Measurements from ENCODE around the gene SEMA5A.

SEMA5A gene

GRCh38 chr5:9115093-9115492 is 430.8 kb downstream of the SEMA5A start:
- WGBS, 2 donors (ENCODE audit: extremely low coverage in 2 of 2, insufficient read length in 2 of 2, insufficient replicate concordance in 1 of 2) = no CpG with 5 or more reads among the region's 1 CpG
- H3K4me3 ChIP-seq (ENCODE audit: low read length in 2 of 2) = no peak overlapping the region
- H3K14ac ChIP-seq (ENCODE audit: low read length) = no peak overlapping the region
- H3K4ac ChIP-seq (ENCODE audit: low read length) = no peak overlapping the region
- no peak overlapping the region for H4K8ac ChIP-seq (ENCODE audit: low read depth, low read length)
- DNase-seq (ENCODE audit: low spot score) = no peak
- no peak overlapping the region for H2AFZ ChIP-seq (ENCODE audit: low read length)
- H3K18ac ChIP-seq (ENCODE audit: low read length) = no peak overlapping the region
- H2BK120ac ChIP-seq (ENCODE audit: low read depth, low read length) = no peak overlapping the region
- peaks cover 5 to 7% of the 10 kb centered on the region in 2 donors for H3K4me1 ChIP-seq (ENCODE audit: control insufficient read depth in 2 of 2, insufficient read depth in 1 of 2, low read depth in 1 of 2, low read length in 2 of 2)
- H3K27me3 ChIP-seq (ENCODE audit: control insufficient read depth in 3 of 3, insufficient read depth in 3 of 3, low read depth in 1 of 3, low read length in 3 of 3) = no peaks in the 10 kb centered on the region
- H3K79me1 ChIP-seq (ENCODE audit: low read depth, low read length) = no peaks in the 10 kb centered on the region
- H2BK12ac ChIP-seq (ENCODE audit: low read length) = no peak overlapping the region
- no peak overlapping the region for H2AK5ac ChIP-seq (ENCODE audit: low read depth, low read length)
- peaks cover 11 to 17% of the 10 kb centered on the region in 2 donors for H3K9me3 ChIP-seq (replicated peaks in 1 of 2; ENCODE audit: control insufficient read depth in 2 of 2, insufficient read depth in 1 of 2, low read depth in 1 of 2, low read length in 2 of 2)
- H3K23ac ChIP-seq (ENCODE audit: low read depth, low read length, poor library complexity) = no peak overlapping the region
- H3K4me2 ChIP-seq (ENCODE audit: insufficient read depth, low read length, poor library complexity, severe bottlenecking) = no peak overlapping the region
- no peak overlapping the region for H3K27ac ChIP-seq (replicated peaks; ENCODE audit: low read length)
- no peak overlapping the region for H2BK5ac ChIP-seq (ENCODE audit: low read length)
- no peak overlapping the region for H3K9ac ChIP-seq (ENCODE audit: low read depth, low read length, poor library complexity)
- H2BK15ac ChIP-seq (ENCODE audit: low read length) = no peak overlapping the region
- H3K36me3 ChIP-seq (replicated peaks in 1 of 2; ENCODE audit: control insufficient read depth in 2 of 2, insufficient read depth in 2 of 2, low read length in 2 of 2) = peaks cover 0 to 18% of the 10 kb centered on the region in 2 donors
- no peak overlapping the region for H4K91ac ChIP-seq (ENCODE audit: low read depth, low read length, poor library complexity)

- Histone ChIP-seq H2BK120ac (ENCODE audit: low read depth, low read length) (no peak overlapping the region), H3K36me3 (replicated peaks in 1 of 2; ENCODE audit: control insufficient read depth in 2 of 2, insufficient read depth in 2 of 2, low read length in 2 of 2) (peaks cover 0 to 17% of the 10 kb centered on the region in 2 donors), H3K4me3 (ENCODE audit: low read length in 2 of 2) (no peak overlapping the region), H3K27ac (replicated peaks; ENCODE audit: low read length) (peak overlapping the region; percentile 41), H3K4me2 (ENCODE audit: insufficient read depth, low read length, poor library complexity, severe bottlenecking) (no peak overlapping the region), H3K9ac (ENCODE audit: low read depth, low read length, poor library complexity) (no peak overlapping the region), H3K4me1 (ENCODE audit: control insufficient read depth in 2 of 2, insufficient read depth in 1 of 2, low read depth in 1 of 2, low read length in 2 of 2) (peaks cover 10 to 12% of the 10 kb centered on the region in 2 donors), H2AFZ (ENCODE audit: low read length) (no peak overlapping the region), H4K8ac (ENCODE audit: low read depth, low read length) (no peak overlapping the region), H3K9me3 (replicated peaks in 1 of 2; ENCODE audit: control insufficient read depth in 2 of 2, insufficient read depth in 1 of 2, low read depth in 1 of 2, low read length in 2 of 2) (peaks cover 11 to 16% of the 10 kb centered on the region in 2 donors), H3K27me3 (ENCODE audit: control insufficient read depth in 3 of 3, insufficient read depth in 3 of 3, low read depth in 1 of 3, low read length in 3 of 3) (no peaks in the 10 kb centered on the region), H2BK12ac (ENCODE audit: low read length) (no peak overlapping the region), H3K4ac (ENCODE audit: low read length) (no peak overlapping the region), H3K14ac (ENCODE audit: low read length) (no peak overlapping the region), H4K91ac (ENCODE audit: low read depth, low read length, poor library complexity) (no peak overlapping the region), H2BK5ac (ENCODE audit: low read length) (no peak overlapping the region), H2BK15ac (ENCODE audit: low read length) (no peak overlapping the region), H3K18ac (ENCODE audit: low read length) (no peak overlapping the region), H3K79me1 (ENCODE audit: low read depth, low read length) (no peaks in the 10 kb centered on the region), H2AK5ac (ENCODE audit: low read depth, low read length) (no peak overlapping the region), H3K23ac (ENCODE audit: low read depth, low read length, poor library complexity) (no peak overlapping the region)
- DNase-seq (ENCODE audit: low spot score) = no peak
- no CpG with 5 or more reads among the region's 4 CpGs for WGBS, 2 donors (ENCODE audit: extremely low coverage in 2 of 2, insufficient read length in 2 of 2, insufficient replicate concordance in 1 of 2)
Observed at GRCh38 chr5:9112520-9113291, 433.2 kb downstream of the SEMA5A start.

GRCh38 chr5:9108162-9108561 is 437.7 kb downstream of the SEMA5A start:
- Histone ChIP-seq H3K27ac (replicated peaks; ENCODE audit: low read length) (no peak overlapping the region), H3K4me3 (ENCODE audit: low read length in 2 of 2) (no peak overlapping the region), H3K4me2 (ENCODE audit: insufficient read depth, low read length, poor library complexity, severe bottlenecking) (no peak overlapping the region), H3K79me1 (ENCODE audit: low read depth, low read length) (no peaks in the 10 kb centered on the region), H3K9me3 (replicated peaks in 1 of 2; ENCODE audit: control insufficient read depth in 2 of 2, insufficient read depth in 1 of 2, low read depth in 1 of 2, low read length in 2 of 2) (peaks cover 0 to 4% of the 10 kb centered on the region in 2 donors), H3K9ac (ENCODE audit: low read depth, low read length, poor library complexity) (no peak overlapping the region), H3K23ac (ENCODE audit: low read depth, low read length, poor library complexity) (no peak overlapping the region), H2BK5ac (ENCODE audit: low read length) (no peak overlapping the region), H3K36me3 (replicated peaks in 1 of 2; ENCODE audit: control insufficient read depth in 2 of 2, insufficient read depth in 2 of 2, low read length in 2 of 2) (peaks cover 0 to 8% of the 10 kb centered on the region in 2 donors), H2BK12ac (ENCODE audit: low read length) (peak overlapping the region; percentile 4), H2AK5ac (ENCODE audit: low read depth, low read length) (no peak overlapping the region), H4K91ac (ENCODE audit: low read depth, low read length, poor library complexity) (no peak overlapping the region), H3K4me1 (ENCODE audit: control insufficient read depth in 2 of 2, insufficient read depth in 1 of 2, low read depth in 1 of 2, low read length in 2 of 2) (peaks cover 18 to 25% of the 10 kb centered on the region in 2 donors), H3K4ac (ENCODE audit: low read length) (no peak overlapping the region), H2BK15ac (ENCODE audit: low read length) (no peak overlapping the region), H3K27me3 (ENCODE audit: control insufficient read depth in 3 of 3, insufficient read depth in 3 of 3, low read depth in 1 of 3, low read length in 3 of 3) (peaks cover 0 to 2% (median 0%) of the 10 kb centered on the region in 3 experiments), H3K14ac (ENCODE audit: low read length) (no peak overlapping the region), H4K8ac (ENCODE audit: low read depth, low read length) (no peak overlapping the region), H3K18ac (ENCODE audit: low read length) (peak overlapping the region; percentile 51), H2BK120ac (ENCODE audit: low read depth, low read length) (no peak overlapping the region), H2AFZ (ENCODE audit: low read length) (no peak overlapping the region)
- WGBS, 2 donors (ENCODE audit: extremely low coverage in 2 of 2, insufficient read length in 2 of 2, insufficient replicate concordance in 1 of 2) = no CpG with 5 or more reads among the region's 6 CpGs
- no peak for DNase-seq (ENCODE audit: low spot score)

- Histone ChIP-seq H3K23ac (ENCODE audit: low read depth, low read length, poor library complexity) (no peak overlapping the region), H3K4me1 (ENCODE audit: control insufficient read depth in 2 of 2, insufficient read depth in 1 of 2, low read depth in 1 of 2, low read length in 2 of 2) (peaks cover 12 to 21% of the 10 kb centered on the region in 2 donors), H2BK5ac (ENCODE audit: low read length) (no peak overlapping the region), H3K27me3 (ENCODE audit: control insufficient read depth in 3 of 3, insufficient read depth in 3 of 3, low read depth in 1 of 3, low read length in 3 of 3) (peaks cover 0 to 2% (median 0%) of the 10 kb centered on the region in 3 experiments), H3K36me3 (replicated peaks in 1 of 2; ENCODE audit: control insufficient read depth in 2 of 2, insufficient read depth in 2 of 2, low read length in 2 of 2) (peaks cover 0 to 8% of the 10 kb centered on the region in 2 donors), H3K9me3 (replicated peaks in 1 of 2; ENCODE audit: control insufficient read depth in 2 of 2, insufficient read depth in 1 of 2, low read depth in 1 of 2, low read length in 2 of 2) (peaks cover 0 to 2% of the 10 kb centered on the region in 2 donors), H3K9ac (ENCODE audit: low read depth, low read length, poor library complexity) (no peak overlapping the region), H4K91ac (ENCODE audit: low read depth, low read length, poor library complexity) (no peak overlapping the region), H3K14ac (ENCODE audit: low read length) (no peak overlapping the region), H2BK15ac (ENCODE audit: low read length) (no peak overlapping the region), H3K4ac (ENCODE audit: low read length) (no peak overlapping the region), H2AFZ (ENCODE audit: low read length) (no peak overlapping the region), H3K79me1 (ENCODE audit: low read depth, low read length) (no peaks in the 10 kb centered on the region), H2BK12ac (ENCODE audit: low read length) (no peak overlapping the region), H3K4me2 (ENCODE audit: insufficient read depth, low read length, poor library complexity, severe bottlenecking) (no peak overlapping the region), H2BK120ac (ENCODE audit: low read depth, low read length) (no peak overlapping the region), H3K18ac (ENCODE audit: low read length) (no peak overlapping the region), H4K8ac (ENCODE audit: low read depth, low read length) (no peak overlapping the region), H2AK5ac (ENCODE audit: low read depth, low read length) (no peak overlapping the region), H3K4me3 (ENCODE audit: low read length in 2 of 2) (no peak overlapping the region), H3K27ac (replicated peaks; ENCODE audit: low read length) (no peak overlapping the region)
- no CpG with 5 or more reads among the region's 3 CpGs for WGBS, 2 donors (ENCODE audit: extremely low coverage in 2 of 2, insufficient read length in 2 of 2, insufficient replicate concordance in 1 of 2)
- no peak for DNase-seq (ENCODE audit: low spot score)
Observed at GRCh38 chr5:9105851-9106250, 440.0 kb downstream of the SEMA5A start.
